HL-60 (cell line): Measurements from ENCODE around the gene CHCHD6.

Experiments
- CTCF ChIP-seq: IDR thresholded peaks from one replicate; pipeline ENCODE4 v1.5.1; 2011; ENCODE audit warnings: low read length, control low read depth, inconsistent platforms; ENCODE audit not compliant: insufficient read depth
- REST ChIP-seq: IDR thresholded peaks from 2 replicates; pipeline ENCODE4 v1.6.1; 2012; ENCODE audit warnings: low read depth; ENCODE audit not compliant: insufficient replicate concordance

GRCh38 chr3:126696701-126697267, 7.3 kb upstream of the CHCHD6 start:
- TF ChIP-seq REST, result no peak
- TF ChIP-seq CTCF, result no peak
